ENCODE measurements around the gene TWIST2.

DNA sequence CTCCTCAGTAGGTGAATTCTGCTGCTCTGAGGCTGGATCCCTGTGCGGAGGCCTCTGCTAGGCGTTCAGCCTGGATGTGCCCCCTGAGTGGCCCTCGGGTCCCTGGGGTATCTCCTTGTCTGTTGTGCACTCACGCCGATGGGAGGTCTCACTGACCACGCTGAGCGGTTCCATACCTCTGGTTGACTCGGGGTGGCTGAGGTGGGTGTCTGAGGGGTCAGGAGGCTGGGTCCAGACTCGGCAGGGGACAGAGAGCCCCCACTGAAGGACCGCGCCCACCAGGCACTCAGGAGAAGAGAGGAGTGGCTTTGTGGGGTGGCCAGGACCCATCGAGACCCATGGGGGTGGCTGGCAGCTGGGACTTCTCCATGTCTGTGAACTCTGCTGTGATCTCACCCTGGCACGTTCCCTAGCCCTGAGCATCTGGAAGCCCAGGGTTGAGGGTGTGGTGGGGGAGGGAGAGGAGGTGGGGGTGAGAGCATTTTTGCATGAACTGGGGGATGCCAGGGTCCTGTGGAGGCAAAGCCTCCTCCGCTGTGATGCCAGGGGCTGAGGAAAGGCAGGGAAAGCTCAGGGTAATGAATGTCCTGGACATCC, 53.7 kb downstream of the TWIST2 start:
- TF ChIP-seq, protein P1, sequence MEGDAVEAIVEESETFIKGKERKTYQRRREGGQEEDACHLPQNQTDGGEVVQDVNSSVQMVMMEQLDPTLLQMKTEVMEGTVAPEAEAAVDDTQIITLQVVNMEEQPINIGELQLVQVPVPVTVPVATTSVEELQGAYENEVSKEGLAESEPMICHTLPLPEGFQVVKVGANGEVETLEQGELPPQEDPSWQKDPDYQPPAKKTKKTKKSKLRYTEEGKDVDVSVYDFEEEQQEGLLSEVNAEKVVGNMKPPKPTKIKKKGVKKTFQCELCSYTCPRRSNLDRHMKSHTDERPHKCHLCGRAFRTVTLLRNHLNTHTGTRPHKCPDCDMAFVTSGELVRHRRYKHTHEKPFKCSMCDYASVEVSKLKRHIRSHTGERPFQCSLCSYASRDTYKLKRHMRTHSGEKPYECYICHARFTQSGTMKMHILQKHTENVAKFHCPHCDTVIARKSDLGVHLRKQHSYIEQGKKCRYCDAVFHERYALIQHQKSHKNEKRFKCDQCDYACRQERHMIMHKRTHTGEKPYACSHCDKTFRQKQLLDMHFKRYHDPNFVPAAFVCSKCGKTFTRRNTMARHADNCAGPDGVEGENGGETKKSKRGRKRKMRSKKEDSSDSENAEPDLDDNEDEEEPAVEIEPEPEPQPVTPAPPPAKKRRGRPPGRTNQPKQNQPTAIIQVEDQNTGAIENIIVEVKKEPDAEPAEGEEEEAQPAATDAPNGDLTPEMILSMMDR (IDR thresholded peaks at IDR 0.05; ENCODE audit: poor library complexity, severe bottlenecking) = no peak
- TF ChIP-seq RAD21 (conservative IDR thresholded peaks at IDR 0.05) (no peak), POLR2AphosphoS5 (IDR thresholded peaks at IDR 0.05) (no peak), MXI1 (conservative IDR thresholded peaks at IDR 0.05; ENCODE audit: poor library complexity, severe bottlenecking) (no peak), SMC3 (conservative IDR thresholded peaks at IDR 0.05; ENCODE audit: poor library complexity) (no peak), EP300 (conservative IDR thresholded peaks at IDR 0.05; ENCODE audit: poor library complexity, severe bottlenecking) (no peak), EZH2 (IDR thresholded peaks at IDR 0.05; ENCODE audit: borderline replicate concordance, insufficient read depth, low read length, poor library complexity, severe bottlenecking) (no peak), TAF1 (IDR thresholded peaks at IDR 0.05; ENCODE audit: low read depth) (no peak)
- TF ChIP-seq, protein P2, sequence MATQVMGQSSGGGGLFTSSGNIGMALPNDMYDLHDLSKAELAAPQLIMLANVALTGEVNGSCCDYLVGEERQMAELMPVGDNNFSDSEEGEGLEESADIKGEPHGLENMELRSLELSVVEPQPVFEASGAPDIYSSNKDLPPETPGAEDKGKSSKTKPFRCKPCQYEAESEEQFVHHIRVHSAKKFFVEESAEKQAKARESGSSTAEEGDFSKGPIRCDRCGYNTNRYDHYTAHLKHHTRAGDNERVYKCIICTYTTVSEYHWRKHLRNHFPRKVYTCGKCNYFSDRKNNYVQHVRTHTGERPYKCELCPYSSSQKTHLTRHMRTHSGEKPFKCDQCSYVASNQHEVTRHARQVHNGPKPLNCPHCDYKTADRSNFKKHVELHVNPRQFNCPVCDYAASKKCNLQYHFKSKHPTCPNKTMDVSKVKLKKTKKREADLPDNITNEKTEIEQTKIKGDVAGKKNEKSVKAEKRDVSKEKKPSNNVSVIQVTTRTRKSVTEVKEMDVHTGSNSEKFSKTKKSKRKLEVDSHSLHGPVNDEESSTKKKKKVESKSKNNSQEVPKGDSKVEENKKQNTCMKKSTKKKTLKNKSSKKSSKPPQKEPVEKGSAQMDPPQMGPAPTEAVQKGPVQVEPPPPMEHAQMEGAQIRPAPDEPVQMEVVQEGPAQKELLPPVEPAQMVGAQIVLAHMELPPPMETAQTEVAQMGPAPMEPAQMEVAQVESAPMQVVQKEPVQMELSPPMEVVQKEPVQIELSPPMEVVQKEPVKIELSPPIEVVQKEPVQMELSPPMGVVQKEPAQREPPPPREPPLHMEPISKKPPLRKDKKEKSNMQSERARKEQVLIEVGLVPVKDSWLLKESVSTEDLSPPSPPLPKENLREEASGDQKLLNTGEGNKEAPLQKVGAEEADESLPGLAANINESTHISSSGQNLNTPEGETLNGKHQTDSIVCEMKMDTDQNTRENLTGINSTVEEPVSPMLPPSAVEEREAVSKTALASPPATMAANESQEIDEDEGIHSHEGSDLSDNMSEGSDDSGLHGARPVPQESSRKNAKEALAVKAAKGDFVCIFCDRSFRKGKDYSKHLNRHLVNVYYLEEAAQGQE (IDR thresholded peaks at IDR 0.05; ENCODE audit: borderline replicate concordance) = no peak

All from neural cell (in vitro differentiated cells).